HL-60 (cell line): ENCODE results near the gene EID2.

Experiments used
- GABPA ChIP-seq: IDR thresholded peaks from 2 replicates; pipeline ENCODE4 v1.6.1; 2012; ENCODE audit warnings: low read depth
- POLR2AphosphoS5 ChIP-seq: IDR thresholded peaks from 2 replicates; pipeline ENCODE4 v1.6.1; 2012; ENCODE audit warnings: low read depth
- SPI1 ChIP-seq: IDR thresholded peaks from 2 replicates; pipeline ENCODE4 v1.6.1; 2012; ENCODE audit warnings: low read depth, mild to moderate bottlenecking, borderline replicate concordance
- TF ChIP-seq, protein P1 (sequence below): IDR thresholded peaks from one replicate; pipeline ENCODE4 v1.5.1; 2011; ENCODE audit warnings: low read length, control low read depth, inconsistent platforms; ENCODE audit not compliant: insufficient read depth
- TF ChIP-seq, protein P2 (sequence below): IDR thresholded peaks from 2 replicates; pipeline ENCODE4 v1.6.1; 2012; ENCODE audit warnings: low read depth; ENCODE audit not compliant: insufficient replicate concordance

DNA sequence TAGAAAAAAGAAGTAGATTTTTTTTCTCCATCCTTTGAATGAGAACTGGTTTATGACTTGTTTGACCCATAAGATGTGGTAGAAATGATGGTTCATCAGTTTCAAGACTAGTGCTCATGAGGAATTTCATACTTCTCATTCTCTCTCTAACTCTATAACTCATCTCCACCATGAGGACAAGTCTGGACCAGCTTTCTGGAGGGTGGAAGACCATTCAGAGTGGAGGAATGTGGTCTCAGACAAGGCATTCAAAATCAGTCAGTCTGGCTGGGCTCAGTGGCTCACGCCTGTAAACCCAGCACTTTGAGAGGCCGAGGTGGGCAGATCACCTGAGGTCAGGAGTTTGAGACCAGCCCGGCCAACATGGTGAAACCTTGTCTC lies 3.5 kb upstream of the EID2 start:
- TF ChIP-seq, protein P1, sequence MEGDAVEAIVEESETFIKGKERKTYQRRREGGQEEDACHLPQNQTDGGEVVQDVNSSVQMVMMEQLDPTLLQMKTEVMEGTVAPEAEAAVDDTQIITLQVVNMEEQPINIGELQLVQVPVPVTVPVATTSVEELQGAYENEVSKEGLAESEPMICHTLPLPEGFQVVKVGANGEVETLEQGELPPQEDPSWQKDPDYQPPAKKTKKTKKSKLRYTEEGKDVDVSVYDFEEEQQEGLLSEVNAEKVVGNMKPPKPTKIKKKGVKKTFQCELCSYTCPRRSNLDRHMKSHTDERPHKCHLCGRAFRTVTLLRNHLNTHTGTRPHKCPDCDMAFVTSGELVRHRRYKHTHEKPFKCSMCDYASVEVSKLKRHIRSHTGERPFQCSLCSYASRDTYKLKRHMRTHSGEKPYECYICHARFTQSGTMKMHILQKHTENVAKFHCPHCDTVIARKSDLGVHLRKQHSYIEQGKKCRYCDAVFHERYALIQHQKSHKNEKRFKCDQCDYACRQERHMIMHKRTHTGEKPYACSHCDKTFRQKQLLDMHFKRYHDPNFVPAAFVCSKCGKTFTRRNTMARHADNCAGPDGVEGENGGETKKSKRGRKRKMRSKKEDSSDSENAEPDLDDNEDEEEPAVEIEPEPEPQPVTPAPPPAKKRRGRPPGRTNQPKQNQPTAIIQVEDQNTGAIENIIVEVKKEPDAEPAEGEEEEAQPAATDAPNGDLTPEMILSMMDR, result no peak
- no peak for TF ChIP-seq POLR2AphosphoS5
- TF ChIP-seq, protein P2, sequence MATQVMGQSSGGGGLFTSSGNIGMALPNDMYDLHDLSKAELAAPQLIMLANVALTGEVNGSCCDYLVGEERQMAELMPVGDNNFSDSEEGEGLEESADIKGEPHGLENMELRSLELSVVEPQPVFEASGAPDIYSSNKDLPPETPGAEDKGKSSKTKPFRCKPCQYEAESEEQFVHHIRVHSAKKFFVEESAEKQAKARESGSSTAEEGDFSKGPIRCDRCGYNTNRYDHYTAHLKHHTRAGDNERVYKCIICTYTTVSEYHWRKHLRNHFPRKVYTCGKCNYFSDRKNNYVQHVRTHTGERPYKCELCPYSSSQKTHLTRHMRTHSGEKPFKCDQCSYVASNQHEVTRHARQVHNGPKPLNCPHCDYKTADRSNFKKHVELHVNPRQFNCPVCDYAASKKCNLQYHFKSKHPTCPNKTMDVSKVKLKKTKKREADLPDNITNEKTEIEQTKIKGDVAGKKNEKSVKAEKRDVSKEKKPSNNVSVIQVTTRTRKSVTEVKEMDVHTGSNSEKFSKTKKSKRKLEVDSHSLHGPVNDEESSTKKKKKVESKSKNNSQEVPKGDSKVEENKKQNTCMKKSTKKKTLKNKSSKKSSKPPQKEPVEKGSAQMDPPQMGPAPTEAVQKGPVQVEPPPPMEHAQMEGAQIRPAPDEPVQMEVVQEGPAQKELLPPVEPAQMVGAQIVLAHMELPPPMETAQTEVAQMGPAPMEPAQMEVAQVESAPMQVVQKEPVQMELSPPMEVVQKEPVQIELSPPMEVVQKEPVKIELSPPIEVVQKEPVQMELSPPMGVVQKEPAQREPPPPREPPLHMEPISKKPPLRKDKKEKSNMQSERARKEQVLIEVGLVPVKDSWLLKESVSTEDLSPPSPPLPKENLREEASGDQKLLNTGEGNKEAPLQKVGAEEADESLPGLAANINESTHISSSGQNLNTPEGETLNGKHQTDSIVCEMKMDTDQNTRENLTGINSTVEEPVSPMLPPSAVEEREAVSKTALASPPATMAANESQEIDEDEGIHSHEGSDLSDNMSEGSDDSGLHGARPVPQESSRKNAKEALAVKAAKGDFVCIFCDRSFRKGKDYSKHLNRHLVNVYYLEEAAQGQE, result no peak
- TF ChIP-seq GABPA, result no peak
- TF ChIP-seq SPI1, result no peak
